HCT116 (cell line): ENCODE data around the gene ARID5B. TPM values are rescaled to one million over a fixed set of nuclear protein-coding genes. Genes with fewer than 3 reads are reported as not detected.

Experiments used
- ATAC-seq: fragments of 200-7000 bp; cut with Tn5 transposase; 2 replicates; pipeline ENCODE4 v1.9.1; 2020; ENCODE audit warnings: mild to moderate bottlenecking, moderate library complexity
- BruUV-seq: library from RNA; stranded (reverse); fragments of 400-500 nt; replicated peaks from 2 replicates; lab custom pipeline; 2021; lab: Mats Ljungman, UMichigan
- CTCF ChIA-PET: fragments of 300-600 bp; sonication (Branson Sonifier 250); formaldehyde crosslinking; loops from one replicate; lab custom pipeline; 2021; ENCODE audit warnings: antibody characterized with exemption; lab: Charles Lee
- POLR2A ChIA-PET: fragments of 300-600, 350-600 bp; sonication (Branson Sonifier 250); formaldehyde crosslinking; loops from one replicate; lab custom pipeline; 2021; ENCODE audit warnings: antibody characterized with exemption; lab: Charles Lee
- RAD21 ChIA-PET, 2 experiments: fragments of 300-600 bp; sonication (Branson Sonifier 250); formaldehyde crosslinking; loops; one replicate each; lab custom pipeline; 2023; ENCODE audit warnings: low total read pairs in 2 of 2; ENCODE audit not compliant: uncharacterized antibody in 2 of 2, unreplicated experiment in 2 of 2, low non-redundant PET in 1 of 2; lab: Charles Lee
- DNase-seq: peaks from one replicate; pipeline ENCODE4 v3.0.0-alpha.2; 2010; ENCODE audit warnings: low read depth, low spot score
- H2AFZ ChIP-seq: fragments of 200-600 bp; shearing (Covaris generic), sonication (generic); 2 replicates; pipeline ENCODE4 v1.6.1; 2017; ENCODE audit warnings: low read depth, mixed run types, mixed read lengths, antibody characterized with exemption, low read length; ENCODE audit not compliant: poor library complexity, severe bottlenecking
- H3K27ac ChIP-seq: 2 replicates; pipeline ENCODE4 v1.5.1; 2012; ENCODE audit warnings: low read depth, low read length
- H3K27me3 ChIP-seq: fragments of 200-600 bp; sonication (generic); 2 replicates; pipeline ENCODE4 v1.6.1; 2016; ENCODE audit warnings: mixed run types, low read length, mixed read lengths; ENCODE audit not compliant: insufficient read depth
- H3K36me3 ChIP-seq, 2 experiments: fragments of 200-500 bp in 1 of 2; fragments of 200-600 bp in 1 of 2; sonication (Bioruptor generic) in 1 of 2; sonication (generic) in 1 of 2; 2 replicates each; pipeline versions ENCODE4 v1.5.1 to v1.6.1; 2014 to 2016; ENCODE audit warnings: low read length in 2 of 2, inconsistent platforms in 1 of 2, mixed read lengths in 1 of 2, mixed run types in 1 of 2; ENCODE audit not compliant: insufficient read depth in 2 of 2, control insufficient read depth in 1 of 2
- H3K4me1 ChIP-seq, 2 experiments: fragments of 200-600 bp in 1 of 2; sonication (generic) in 1 of 2; 2 replicates each; pipeline versions ENCODE4 v1.5.1 to v1.6.1; 2012 to 2017; ENCODE audit warnings: low read length in 2 of 2, inconsistent platforms in 1 of 2, mild to moderate bottlenecking in 1 of 2, mixed read lengths in 1 of 2, mixed run types in 1 of 2, moderate library complexity in 1 of 2; ENCODE audit not compliant: insufficient read depth in 2 of 2, control insufficient read depth in 1 of 2
- H3K4me2 ChIP-seq: fragments of 200-600 bp; sonication (generic); 2 replicates; pipeline ENCODE4 v1.6.1; 2017; ENCODE audit warnings: mixed run types, low read length, mixed read lengths
- H3K4me3 ChIP-seq, 2 experiments: fragments of 200-600 bp in 1 of 2; sonication (generic) in 1 of 2; replicated peaks in 1 of 2; 2 replicates each; pipeline ENCODE4 v1.5.1; 2011 to 2016; ENCODE audit warnings: low read length in 2 of 2, control low read depth in 1 of 2, low read depth in 1 of 2, mild to moderate bottlenecking in 1 of 2, mixed read lengths in 1 of 2, mixed run types in 1 of 2
- H3K79me2 ChIP-seq: fragments of 200-600 bp; sonication (generic); 2 replicates; pipeline ENCODE4 v1.6.1; 2017; ENCODE audit warnings: mild to moderate bottlenecking, mixed run types, low read length, moderate library complexity, mixed read lengths; ENCODE audit not compliant: insufficient read depth
- H3K9ac ChIP-seq: fragments of 200-600 bp; sonication (generic); 2 replicates; pipeline ENCODE4 v1.6.1; 2016; ENCODE audit warnings: low read length, mixed read lengths
- H3K9me2 ChIP-seq: fragments of 200-600 bp; sonication (generic), shearing (Covaris generic); 2 replicates; pipeline ENCODE4 v1.6.1; 2017; ENCODE audit warnings: mixed run types, mild to moderate bottlenecking, moderate library complexity; ENCODE audit not compliant: insufficient read depth
- H3K9me3 ChIP-seq, 2 experiments: fragments of 200-500 bp in 1 of 2; fragments of 200-600 bp in 1 of 2; sonication (Bioruptor generic) in 1 of 2; sonication (generic) in 1 of 2; 2 replicates each; pipeline ENCODE4 v1.6.1; 2014 to 2017; ENCODE audit warnings: low read length in 2 of 2, mixed read lengths in 2 of 2, inconsistent platforms in 1 of 2, low read depth in 1 of 2, mild to moderate bottlenecking in 1 of 2, mixed run types in 1 of 2, moderate library complexity in 1 of 2; ENCODE audit not compliant: control insufficient read depth in 1 of 2, insufficient read depth in 1 of 2
- H4K20me1 ChIP-seq: fragments of 200-600 bp; sonication (generic), shearing (Covaris generic); 2 replicates; pipeline ENCODE4 v1.6.1; 2017; ENCODE audit warnings: mixed run types, mild to moderate bottlenecking, moderate library complexity; ENCODE audit not compliant: insufficient read depth
- ATF3 ChIP-seq: IDR thresholded peaks from 2 replicates; pipeline ENCODE4 v1.6.1; 2012
- CBX3 ChIP-seq: IDR thresholded peaks from 2 replicates; pipeline ENCODE4 v1.6.1; 2012; ENCODE audit warnings: low read depth
- CEBPB ChIP-seq: IDR thresholded peaks from 2 replicates; pipeline ENCODE4 v1.6.1; 2012; ENCODE audit warnings: low read depth
- CTCF ChIP-seq, 3 experiments: fragments of 200-600 bp in 1 of 3; sonication (generic) in 1 of 3; IDR thresholded peaks in 2 of 3; conservative IDR thresholded peaks in 1 of 3; 2 replicates each; pipeline ENCODE4 v1.5.1; 2012 to 2017; ENCODE audit warnings: low read depth in 2 of 3, low read length in 2 of 3, antibody characterized with exemption in 1 of 3, borderline replicate concordance in 1 of 3, control low read depth in 1 of 3, mild to moderate bottlenecking in 1 of 3, mixed read lengths in 1 of 3, mixed run types in 1 of 3, moderate library complexity in 1 of 3; ENCODE audit not compliant: insufficient read depth in 1 of 3
- EGR1 ChIP-seq: IDR thresholded peaks from 2 replicates; pipeline ENCODE4 v1.6.1; 2012; ENCODE audit warnings: low read depth
- ELF1 ChIP-seq: IDR thresholded peaks from 2 replicates; pipeline ENCODE4 v1.6.1; 2012; ENCODE audit warnings: low read depth, borderline replicate concordance
- EZH2phosphoT487 ChIP-seq: fragments of 200-600 bp; IDR thresholded peaks from 2 replicates; pipeline ENCODE4 v1.6.1; 2018; ENCODE audit warnings: antibody characterized with exemption, borderline replicate concordance
- FOSL1 ChIP-seq: IDR thresholded peaks from 2 replicates; pipeline ENCODE4 v1.6.1; 2012; ENCODE audit warnings: low read depth
- JUND ChIP-seq: IDR thresholded peaks from 2 replicates; pipeline ENCODE4 v1.6.1; 2012
- POLR2A ChIP-seq: IDR thresholded peaks from 2 replicates; pipeline ENCODE4 v1.7.0; 2011; ENCODE audit warnings: borderline replicate concordance; ENCODE audit not compliant: insufficient read depth, insufficient read length; ENCODE audit errors: extremely low read depth
- POLR2AphosphoS5 ChIP-seq: IDR thresholded peaks from 2 replicates; pipeline ENCODE4 v1.6.1; 2011; ENCODE audit warnings: mild to moderate bottlenecking, low read depth, low read length, moderate library complexity
- RAD21 ChIP-seq: IDR thresholded peaks from 2 replicates; pipeline ENCODE4 v1.6.1; 2012; ENCODE audit warnings: low read depth, mild to moderate bottlenecking
- SIN3A ChIP-seq: IDR thresholded peaks from 2 replicates; pipeline ENCODE4 v1.6.1; 2012; ENCODE audit warnings: low read depth
- SP1 ChIP-seq: IDR thresholded peaks from 2 replicates; pipeline ENCODE4 v1.6.1; 2012; ENCODE audit warnings: low read depth
- SRF ChIP-seq: IDR thresholded peaks from 2 replicates; pipeline ENCODE4 v1.6.1; 2012; ENCODE audit warnings: low read depth
- TCF7L2 ChIP-seq: IDR thresholded peaks from 2 replicates; pipeline ENCODE4 v1.7.0; 2011; ENCODE audit warnings: borderline replicate concordance, inconsistent platforms; ENCODE audit not compliant: insufficient read depth, insufficient read length; ENCODE audit errors: extremely low read depth
- YY1 ChIP-seq: IDR thresholded peaks from 2 replicates; pipeline ENCODE4 v1.6.1; 2011; ENCODE audit warnings: low read length, low read depth, moderate library complexity, mild to moderate bottlenecking; ENCODE audit not compliant: insufficient replicate concordance; ENCODE audit errors: extremely low read depth
- ZBTB33 ChIP-seq: IDR thresholded peaks from 2 replicates; pipeline ENCODE4 v1.6.1; 2011; ENCODE audit warnings: mild to moderate bottlenecking, low read length, moderate library complexity; ENCODE audit not compliant: insufficient replicate concordance; ENCODE audit errors: extremely low read depth
- ZFX ChIP-seq: fragments of 450-650 bp; IDR thresholded peaks from 2 replicates; pipeline ENCODE4 v1.6.1; 2017
- ZNF274 ChIP-seq: fragments of 200-500 bp; sonication (Bioruptor generic); IDR thresholded peaks from 2 replicates; pipeline ENCODE4 v1.6.1; 2014; ENCODE audit warnings: mild to moderate bottlenecking, low read depth, low read length, inconsistent platforms
- intact Hi-C: fragments of 100-400 bp; cut with micrococcal nuclease; formaldehyde crosslinking; loops from 2 replicates; pipeline ENCODE4 v1.10.0; 2022
- total RNA-seq: library from RNA; stranded (reverse); gene quantifications from one replicate; pipeline ENCODE4 v1.2.1, GENCODE V29; 2021; ENCODE audit not compliant: unreplicated experiment

Gene ARID5B
- total RNA-seq, 1 experiment from 2014 or later: 4.7 TPM

- no TSS peak for BruUV-seq
- peak overlapping the region; percentile 98 for H2AFZ ChIP-seq
- TF ChIP-seq SIN3A (no peak), TCF7L2 (no peak), ZFX (no peak), POLR2AphosphoS5 (no peak), CEBPB (peak; percentile 66; the same call in 1 of the 2 replicates), YY1 (no peak), EZH2phosphoT487 (no peak), JUND (peak; percentile 43; the same call in 1 of the 2 replicates), SP1 (peak; percentile 25; the same call in 1 of the 2 replicates), ELF1 (no peak), CTCF (IDR thresholded peaks at IDR 0.05 in 2 of 3, conservative IDR thresholded peaks at IDR 0.05 in 1 of 3; ENCODE audit: borderline replicate concordance in 1 of 3, insufficient read depth in 1 of 3, low read depth in 2 of 3, low read length in 2 of 3) (peak in 1 of 3 experiments; percentile 33; a peak in 2 of 6 replicates), ATF3 (no peak), RAD21 (peak; percentile 39), EGR1 (no peak), ZBTB33 (no peak), FOSL1 (peak; percentile 49; the same call in 1 of the 2 replicates), CBX3 (no peak), SRF (peak; percentile 38; the same call in 1 of the 2 replicates), POLR2A (no peak), ZNF274 (no peak)
These were observed 3.5 kb downstream of the ARID5B start for GRCh38 chr10:61904733-61905725.

More at GRCh38 chr10:61904733-61905725, 3.5 kb downstream of the ARID5B start:
- Histone ChIP-seq H3K4me1 (peaks cover 12 to 17% of the 10 kb centered on the region in 2 experiments; a peak in 3 of 4 replicates), H3K9ac (no peak overlapping the region), H3K4me3 (peak overlapping the region; percentile 64 to 75), H4K20me1 (no peaks in the 10 kb centered on the region), H3K4me2 (peak overlapping the region; percentile 94), H3K27me3 (no peaks in the 10 kb centered on the region), H3K9me2 (no peaks in the 10 kb centered on the region), H3K36me3 (no peaks in the 10 kb centered on the region), H3K79me2 (peaks cover 3% of the 10 kb centered on the region; the same call in 1 of the 2 replicates), H3K27ac (no peak overlapping the region; the same call in 1 of the 2 replicates), H3K9me3 (no peaks in the 10 kb centered on the region)
- ChIA-PET CTCF (interaction anchor here (1.0 to 1.6 kb wide), 3 partner anchors 7 to 38 kb away, joined by 3 to 8 read pairs (median 3); no protein-coding TSS in a partner anchor), RAD21 (no interaction called here), POLR2A (no interaction called here)
- ATAC-seq (0 out of 2 replicates have a peak, but pooled peaks have one; percentile 26), DNase-seq (no peak)
- intact Hi-C loops: loop anchor here (5.0 kb wide), 3 partner anchors 68 to 153 kb away; no protein-coding TSS in a partner anchor
